CD4-positive, alpha-beta T cell treated with Interleukin-1 beta for 1 hour (primary cell): ENCODE data around the gene RPS18.

Experiments
- DNase-seq, 2 donors: peaks; one replicate each; pipeline ENCODE4 v3.0.0-alpha.2; 2020 to 2022

Gene RPS18

DNA sequence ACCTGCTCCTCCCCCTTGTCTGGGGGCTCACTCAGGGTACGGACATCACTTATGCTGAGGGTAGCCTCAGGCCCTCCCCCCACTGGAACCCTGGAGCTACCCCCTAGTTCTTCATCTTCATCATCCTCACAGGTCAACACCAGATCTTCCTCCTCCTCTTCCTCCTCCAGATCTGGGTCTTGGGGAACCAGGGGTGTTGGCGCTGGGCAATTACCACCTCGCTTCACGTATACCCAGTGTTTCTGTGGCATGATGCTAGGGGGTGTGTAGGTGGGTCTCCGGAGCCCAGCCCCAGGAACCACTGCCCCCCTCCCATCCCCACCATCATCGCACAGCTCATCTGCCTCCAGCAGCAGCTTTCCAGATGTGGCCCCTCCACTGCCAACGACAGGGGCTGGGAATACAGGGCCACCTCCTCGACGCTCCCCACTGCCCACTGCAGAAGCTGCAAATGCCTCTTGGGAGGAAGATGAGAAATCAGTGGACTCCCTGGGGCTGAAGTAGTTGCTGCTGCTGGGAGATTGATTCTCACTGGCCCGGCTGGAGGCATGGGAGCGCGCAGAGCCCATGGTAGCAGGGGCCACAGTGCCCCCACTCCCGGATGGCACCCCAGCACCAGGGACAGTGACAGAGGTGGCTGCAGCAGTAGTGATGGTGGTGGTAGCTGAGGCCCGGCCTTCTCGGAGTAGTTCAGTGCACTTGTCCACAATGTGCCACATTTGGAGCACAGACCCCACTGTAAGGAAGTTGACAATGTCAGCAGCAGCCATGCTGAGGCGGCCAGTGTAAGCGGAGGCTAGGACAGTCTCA lies 44.1 kb downstream of the RPS18 start:
- DNase-seq = no peak

DNA sequence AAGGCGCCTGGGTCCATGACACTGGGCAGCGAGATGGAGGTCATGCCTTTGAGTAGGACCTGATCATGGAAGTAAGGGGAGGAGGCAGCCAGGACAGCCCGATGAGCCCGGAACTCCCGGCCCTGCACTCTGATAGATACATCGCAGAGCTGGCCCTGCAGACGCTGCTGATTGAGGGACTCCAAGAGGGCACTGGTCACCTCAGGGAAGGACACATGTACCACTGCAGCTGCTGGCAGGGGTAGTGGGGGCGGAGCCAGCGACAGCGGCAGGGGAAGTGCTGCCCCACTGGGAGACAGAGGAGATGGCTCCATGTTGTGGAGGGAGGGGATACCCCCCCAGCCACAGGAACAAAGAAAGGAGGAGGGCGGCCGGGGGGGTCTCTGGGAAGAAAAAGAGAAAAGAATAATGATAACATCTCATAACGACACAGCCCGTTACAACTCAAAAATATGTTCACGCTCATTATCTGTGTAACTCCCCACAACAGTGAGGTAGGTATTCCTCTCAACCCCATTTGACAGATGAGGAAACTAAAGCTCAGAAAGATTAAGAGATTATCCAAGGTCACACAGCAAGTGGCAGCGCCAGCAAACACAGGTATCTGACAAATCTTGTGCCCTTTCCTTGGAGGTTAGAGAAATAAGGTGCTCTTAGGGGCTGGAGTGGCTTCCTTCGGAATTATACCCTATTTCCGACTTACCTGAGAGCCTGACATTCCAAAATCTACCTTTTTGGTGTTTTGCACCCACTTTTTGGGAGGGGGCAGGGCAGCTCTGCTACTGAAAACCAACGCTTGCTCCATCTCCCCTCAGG lies 44.9 kb downstream of the RPS18 start:
- no peak for DNase-seq

DNA sequence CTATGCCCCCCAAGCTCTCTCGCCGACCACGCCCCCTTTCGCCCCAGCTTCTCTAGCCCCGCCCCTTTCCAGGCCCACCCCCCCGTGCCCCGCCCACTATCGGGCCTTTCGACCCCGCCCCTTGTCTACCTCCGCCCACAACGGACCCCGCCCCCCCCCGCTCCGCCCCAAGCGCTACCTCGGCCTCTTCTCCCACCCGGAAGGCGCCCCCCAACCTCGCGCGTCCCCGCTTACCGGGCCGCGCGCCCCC lies 45.5 kb downstream of the RPS18 start:
- no peak for DNase-seq

DNA sequence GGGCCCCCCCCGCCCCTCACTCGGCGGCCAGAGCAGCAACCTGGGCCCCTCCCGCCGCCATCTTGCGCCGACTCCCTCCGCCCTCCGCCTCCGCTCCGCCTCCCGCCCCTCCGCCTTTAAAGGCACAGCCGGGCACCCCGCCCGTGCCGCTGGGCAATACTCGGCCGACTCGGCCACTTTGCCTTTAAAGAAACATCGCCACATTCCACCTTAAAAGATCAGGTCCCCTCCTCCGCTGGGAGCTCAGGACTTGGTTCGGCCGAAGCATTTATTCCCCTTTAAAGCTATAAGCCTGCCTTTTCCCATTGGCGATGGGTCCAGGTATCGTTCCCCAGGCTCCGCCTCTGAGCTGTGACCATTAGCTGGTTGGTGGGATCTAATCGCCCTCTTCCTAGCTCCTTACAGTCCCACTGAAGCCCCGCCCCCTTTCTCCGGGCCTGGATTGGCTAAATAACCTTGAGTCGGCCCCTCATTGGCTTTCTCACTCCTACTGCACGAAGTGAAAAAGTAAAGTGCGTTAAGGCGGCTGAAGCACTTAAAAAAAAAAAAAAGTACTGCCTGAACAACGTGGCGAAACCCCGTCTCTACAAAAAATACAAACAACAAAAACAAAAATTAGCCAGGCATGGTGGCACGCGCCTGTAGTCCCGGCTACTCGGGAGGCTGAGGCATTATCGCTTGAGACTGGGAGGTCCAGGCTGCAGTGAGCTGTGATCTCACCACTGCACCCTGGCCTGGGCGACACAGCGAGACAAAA lies 46.0 kb downstream of the RPS18 start, which contains the start of gene ZBTB22:
Gene ZBTB22, minus strand, starts transcription at position 76 of the 757 bp plus-strand sequence. CDS start 828 bp downstream, outside the sequence.
- peak; percentile 96 to 97 for DNase-seq

DNA sequence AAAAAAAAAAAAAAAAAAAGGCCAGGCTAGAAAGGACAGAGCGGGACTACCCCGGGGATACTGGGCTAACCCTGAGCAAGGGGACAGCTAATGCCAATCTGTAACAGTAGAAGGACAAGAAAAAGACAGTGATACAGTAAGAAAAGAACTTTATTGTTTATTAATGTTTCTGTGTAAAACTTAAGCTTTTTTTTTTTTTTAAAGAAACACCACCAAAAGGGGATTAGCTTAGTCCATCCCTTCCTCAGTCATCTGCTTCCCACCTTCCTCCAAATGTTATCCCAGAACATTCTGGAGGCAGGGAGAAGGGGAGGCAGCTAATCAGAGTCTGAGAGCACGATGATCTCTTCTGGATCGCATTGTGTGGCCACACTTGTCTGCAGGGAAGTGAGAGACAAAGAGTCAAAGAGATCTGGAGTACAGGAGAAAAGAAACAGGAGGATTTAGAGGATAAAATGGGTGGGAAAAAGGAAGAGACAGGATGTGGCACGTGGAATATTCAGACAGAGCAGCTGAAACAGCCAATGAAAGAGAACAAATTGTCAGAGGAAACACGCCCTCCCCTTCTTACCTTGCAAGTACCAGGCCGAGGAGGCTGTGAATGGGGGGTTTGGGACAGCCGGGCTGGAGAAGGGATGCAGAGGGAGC lies 46.7 kb downstream of the RPS18 start:
- DNase-seq = no peak

DNA sequence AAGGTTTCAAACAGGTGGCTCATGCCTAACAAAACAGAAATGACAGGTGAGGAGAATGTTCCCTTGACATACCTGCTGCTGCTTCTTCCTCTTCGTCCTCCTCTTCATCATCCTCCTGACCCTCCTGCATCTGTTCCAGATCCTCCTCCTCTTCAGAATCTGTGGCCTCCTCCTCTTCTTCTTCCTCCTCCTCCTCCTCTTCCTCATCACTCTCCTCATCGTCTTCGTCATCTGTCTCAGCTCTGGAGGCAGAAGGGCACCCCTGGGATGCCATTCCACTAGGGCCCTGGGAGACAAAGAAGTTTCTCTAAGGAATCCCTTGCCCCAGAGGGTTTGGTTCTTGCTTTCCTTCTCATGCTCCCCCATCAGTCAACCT lies 48.1 kb downstream of the RPS18 start:
- DNase-seq = no peak

DNA sequence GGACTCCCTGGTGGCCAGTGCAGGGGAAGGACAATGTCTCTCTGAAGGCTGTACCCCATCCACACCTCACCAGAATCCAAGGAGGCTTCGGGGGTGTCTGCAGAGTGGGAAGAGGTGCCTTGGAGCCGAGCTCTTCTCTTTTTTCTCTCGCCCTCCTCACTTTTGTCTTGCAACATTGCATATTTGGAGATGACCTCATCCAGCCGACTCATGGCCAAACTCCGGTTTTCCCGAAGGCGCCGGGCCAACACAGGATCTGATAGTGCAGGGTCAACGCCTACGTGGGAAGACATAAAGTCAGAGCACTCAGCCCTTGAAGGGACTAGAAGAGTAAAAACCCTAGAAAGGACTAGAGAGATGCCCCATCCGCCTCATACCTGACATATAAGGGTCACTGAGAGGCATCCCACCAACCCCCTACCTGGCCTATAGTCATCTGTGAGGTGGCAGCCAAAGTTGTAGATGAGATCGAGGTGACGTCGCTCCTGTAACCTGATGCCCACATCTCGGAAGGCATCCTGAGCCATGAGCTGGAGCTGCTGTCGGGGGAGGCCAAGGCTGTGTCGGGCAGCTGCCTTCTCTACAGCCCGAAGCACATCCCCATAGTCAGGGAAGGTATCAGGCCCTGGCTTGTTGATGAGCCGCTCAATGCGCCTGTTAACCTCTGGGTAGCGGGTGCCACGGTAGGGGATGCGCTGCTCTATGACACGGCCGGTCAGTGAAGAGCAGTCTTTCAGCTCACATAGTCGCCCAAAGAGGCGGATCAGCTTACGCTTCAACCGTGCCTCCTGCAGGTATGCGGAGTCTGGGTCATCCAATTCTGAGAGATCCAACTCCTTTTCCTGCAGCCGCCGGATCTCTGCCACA lies 48.7 kb downstream of the RPS18 start:
- no peak for DNase-seq

DNA sequence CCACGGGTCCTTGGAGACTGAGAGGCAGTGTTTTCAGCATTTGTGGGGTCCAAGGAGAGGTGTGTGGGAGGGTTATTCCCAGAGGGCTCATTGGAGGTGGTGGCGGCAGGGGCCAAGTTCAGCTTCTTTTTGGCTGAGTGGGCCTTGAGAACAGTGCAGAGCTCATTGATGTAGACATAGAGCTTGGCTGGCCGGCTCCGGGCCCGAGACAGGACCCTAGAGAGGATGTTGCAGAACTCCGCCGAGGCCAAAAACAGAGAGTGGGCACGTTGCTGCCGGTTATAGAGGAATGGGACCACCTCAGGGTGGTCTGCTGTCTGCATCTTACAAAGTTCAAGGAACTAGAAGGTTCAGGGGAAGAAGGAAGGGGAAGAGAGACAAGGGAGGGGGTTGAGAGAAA lies 49.4 kb downstream of the RPS18 start:
- DNase-seq = no peak

DNA sequence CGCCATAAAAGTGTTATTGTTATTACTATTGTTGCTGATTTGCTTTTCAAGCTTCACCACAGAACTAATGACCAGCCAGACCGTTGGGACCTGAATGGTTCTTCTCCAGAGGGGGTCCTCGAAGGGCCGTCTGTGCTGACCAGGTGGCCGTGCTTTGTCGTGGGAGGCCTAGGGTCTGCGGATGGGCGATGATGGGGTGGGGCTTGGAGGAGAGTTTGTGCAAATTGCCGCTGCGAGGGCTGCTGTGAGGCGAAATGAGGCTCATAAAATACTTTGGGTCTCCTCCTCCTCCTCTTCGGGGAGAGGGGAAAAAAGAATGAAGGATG lies 51.7 kb downstream of the RPS18 start:
- no peak for DNase-seq

DNA sequence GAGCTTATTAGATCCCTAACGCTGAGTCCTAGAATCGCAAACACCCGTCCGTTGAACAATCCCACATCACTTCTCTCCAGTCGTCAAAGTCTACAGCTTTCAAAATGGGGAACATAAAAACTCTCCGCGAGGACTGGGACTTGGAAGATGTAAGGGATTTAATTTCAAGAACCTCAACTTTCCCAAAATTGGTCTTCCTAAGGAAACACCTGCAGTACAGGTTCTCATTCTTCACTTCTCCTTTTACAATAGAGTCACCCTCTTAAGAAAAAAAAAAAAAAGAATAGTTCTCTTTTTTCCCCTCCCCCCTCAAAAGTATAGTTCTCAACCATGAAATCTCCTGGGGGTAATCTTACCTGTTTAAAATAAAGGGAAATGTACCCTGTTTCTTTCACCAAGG lies 52.2 kb downstream of the RPS18 start:
- DNase-seq = no peak
